Astrocyte of the spinal cord (primary cell): ENCODE measurements around the gene EHD1.
"Not testable (repeated sequence)": the region's sequence is repeated elsewhere in the genome, so short reads cannot be mapped to it uniquely, and the experiment has no call there.

Source experiments
- DNase-seq: peaks from one replicate; pipeline ENCODE4 v3.0.0; 2011; ENCODE audit warnings: low read depth, low spot score
- H3K4me3 ChIP-seq: 2 replicates; pipeline ENCODE4 v1.5.1; 2011; ENCODE audit warnings: low read depth, mild to moderate bottlenecking, low read length, moderate library complexity
- CTCF ChIP-seq: IDR thresholded peaks from 2 replicates; pipeline ENCODE4 v1.5.1; 2012; ENCODE audit warnings: low read depth, mild to moderate bottlenecking, low read length, inconsistent platforms
- in situ Hi-C: cut with HindIII; loops from 2 replicates; pipeline ENCODE4 v1.10.0; 2017; ENCODE audit warnings: low sequenced_read_pairs

The EHD1 gene

GRCh38 chr11:64826062-64826461 lies 52.4 kb downstream of the EHD1 start:
- no peak for DNase-seq
- in situ Hi-C loops, result no loop called here
- TF ChIP-seq CTCF, result no peak

GRCh38 chr11:64823568-64824119 lies 54.8 kb downstream of the EHD1 start:
- no peak overlapping the region for H3K4me3 ChIP-seq
- in situ Hi-C loops, result no loop called here
- TF ChIP-seq CTCF, result no peak
- DNase-seq, result no peak

More at GRCh38 chr11:64826062-64826461, 52.4 kb downstream of the EHD1 start:
- no peak overlapping the region for H3K4me3 ChIP-seq

- no peak overlapping the region for H3K4me3 ChIP-seq
- DNase-seq, result no peak
- no peak for TF ChIP-seq CTCF
- in situ Hi-C loops, result no loop called here
Observed at GRCh38 chr11:64817476-64817875, 60.9 kb downstream of the EHD1 start.

- H3K4me3 ChIP-seq, in situ Hi-C loops: not testable (repeated sequence)
Observed at GRCh38 chr11:64815433-64815832, 63.0 kb downstream of the EHD1 start.

GRCh38 chr11:64814712-64815187 lies 63.7 kb downstream of the EHD1 start:
- in situ Hi-C loops, result no loop called here
- no peak overlapping the region for H3K4me3 ChIP-seq
- DNase-seq, result no peak
- no peak for TF ChIP-seq CTCF

More at GRCh38 chr11:64815433-64815832, 63.0 kb downstream of the EHD1 start:
- not testable (repeated sequence) for DNase-seq

GRCh38 chr11:64813826-64814225 lies 64.6 kb downstream of the EHD1 start:
- H3K4me3 ChIP-seq, result no peak overlapping the region
- in situ Hi-C loops, result no loop called here
- TF ChIP-seq CTCF, result no peak
- no peak for DNase-seq

- peak overlapping the region; percentile 93 for H3K4me3 ChIP-seq
- DNase-seq, result no peak
- in situ Hi-C loops, result no loop called here
- TF ChIP-seq CTCF, result no peak
Observed at GRCh38 chr11:64810891-64811272, 67.5 kb downstream of the EHD1 start.
